Measurements from ENCODE around the gene MAP3K5. TPM values are rescaled to one million over a fixed set of nuclear protein-coding genes. Genes with fewer than 3 reads are reported as not detected.
A peak's percentile ranks its signal among the peaks of the same experiment; 100 is the strongest.

The MAP3K5 gene
- total and polyA plus RNA-seq, 3 donors from 2014 or later = 21.3 to 55.3 (median 46.1) TPM

- Histone ChIP-seq H3K9me3 (no peaks in the 10 kb centered on the region), H3K4me1 (peaks cover 12% of the 10 kb centered on the region), H3K27ac (no peak overlapping the region), H3K27me3 (no peaks in the 10 kb centered on the region), H3K36me3 (ENCODE audit: low read depth, missing control alignments) (no peaks in the 10 kb centered on the region), H3K4me3 (no peak overlapping the region)
- peak; percentile 75 for DNase-seq
- peak in 1 of 3 experiments; percentile 14 for TF ChIP-seq CTCF (IDR thresholded peaks at IDR 0.05)
- no peak for TF ChIP-seq POLR2A (IDR thresholded peaks at IDR 0.05)
- intact Hi-C loops (cut with DNase I; ENCODE audit: low total_unique reads) = no loop called here
- WGBS, 2 donors = 36 to 47% methylated on average over 16 of the region's 16 CpGs
These were observed 265.9 kb downstream of the MAP3K5 start for GRCh38 chr6:136526196-136526930.

GRCh38 chr6:136525586-136526195 is 266.6 kb downstream of the MAP3K5 start:
- H3K27me3 ChIP-seq = no peaks in the 10 kb centered on the region
- H3K9me3 ChIP-seq = no peaks in the 10 kb centered on the region
- DNase-seq = no peak
- no peak for TF ChIP-seq POLR2A (IDR thresholded peaks at IDR 0.05)
- no peak for TF ChIP-seq CTCF (IDR thresholded peaks at IDR 0.05)
- H3K4me3 ChIP-seq = no peak overlapping the region
- intact Hi-C loops (cut with DNase I; ENCODE audit: low total_unique reads) = no loop called here
- H3K4me1 ChIP-seq = peaks cover 12% of the 10 kb centered on the region
- WGBS, 2 donors = 63 to 69% methylated on average over 8 of the region's 8 CpGs
- H3K36me3 ChIP-seq (ENCODE audit: low read depth, missing control alignments) = no peaks in the 10 kb centered on the region
- no peak overlapping the region for H3K27ac ChIP-seq

- TF ChIP-seq POLR2A (IDR thresholded peaks at IDR 0.05) (no peak), CTCF (IDR thresholded peaks at IDR 0.05) (no peak)
- H3K4me1 ChIP-seq = peaks cover 12% of the 10 kb centered on the region
- no peaks in the 10 kb centered on the region for H3K36me3 ChIP-seq (ENCODE audit: low read depth, missing control alignments)
- no peaks in the 10 kb centered on the region for H3K9me3 ChIP-seq
- no peak overlapping the region for H3K4me3 ChIP-seq
- no peak for DNase-seq
- intact Hi-C loops (cut with DNase I; ENCODE audit: low total_unique reads) = no loop called here
- no peak overlapping the region for H3K27ac ChIP-seq
- 68 to 72% methylated on average over 2 of the region's 2 CpGs for WGBS, 2 donors
- H3K27me3 ChIP-seq = no peaks in the 10 kb centered on the region
These were observed 267.3 kb downstream of the MAP3K5 start for GRCh38 chr6:136524936-136525413.

GRCh38 chr6:136524339-136524935 is 267.8 kb downstream of the MAP3K5 start:
- no peak for TF ChIP-seq POLR2A (IDR thresholded peaks at IDR 0.05)
- no peak for TF ChIP-seq CTCF (IDR thresholded peaks at IDR 0.05)
- Histone ChIP-seq H3K27ac (no peak overlapping the region), H3K9me3 (no peaks in the 10 kb centered on the region), H3K36me3 (ENCODE audit: low read depth, missing control alignments) (no peaks in the 10 kb centered on the region), H3K4me3 (no peak overlapping the region), H3K4me1 (peaks cover 12% of the 10 kb centered on the region), H3K27me3 (no peaks in the 10 kb centered on the region)
- intact Hi-C loops (cut with DNase I; ENCODE audit: low total_unique reads) = no loop called here
- DNase-seq = no peak
- WGBS, 2 donors = 61 to 77% methylated on average over 2 of the region's 2 CpGs
